Adrenal gland (tissue), 12 donors: ENCODE measurements around the gene BSDC1. TPM values are rescaled to one million over a fixed set of nuclear protein-coding genes. Genes with fewer than 3 reads are reported as not detected.

ENCODE experiments used
- DNase-seq, 7 donors: peaks; one replicate each; pipeline ENCODE4 v3.0.0-alpha.2; 2019 to 2020
- H3K27ac ChIP-seq, 5 donors: fragments of 200-600 bp; sonication (generic) in 4 of 5; 1 replicate in 3 of 5; 2 replicates in 2 of 5; pipeline versions ENCODE4 v1.5.1 to v1.8.0; 2016 to 2020; ENCODE audit warnings: mild to moderate bottlenecking in 1 of 5
- H3K27me3 ChIP-seq: fragments of 200-600 bp; 2 replicates; pipeline ENCODE4 v1.8.0; 2021
- H3K36me3 ChIP-seq, 2 donors: fragments of 200-600 bp; replicated peaks in 1 of 2; 1 replicate in 1 of 2; 2 replicates in 1 of 2; pipeline versions ENCODE4 v1.5.1 to v1.8.0; 2018 to 2022
- H3K4me1 ChIP-seq, 2 donors: fragments of 200-600 bp; replicated peaks in 1 of 2; 1 replicate in 1 of 2; 2 replicates in 1 of 2; pipeline versions ENCODE4 v1.5.1 to v1.8.0; 2018 to 2021
- H3K4me3 ChIP-seq, 4 donors: fragments of 200-600 bp; sonication (generic) in 3 of 4; one replicate each; pipeline ENCODE4 v1.5.1; 2016 to 2018
- H3K9me3 ChIP-seq, 3 donors: fragments of 200-600 bp; sonication (generic) in 1 of 3; replicated peaks in 1 of 3; 1 replicate in 2 of 3; 2 replicates in 1 of 3; pipeline versions ENCODE4 v1.5.1 to v1.8.0; 2016 to 2021
- POLR2A ChIP-seq, 2 donors: fragments of 450-650 bp; IDR thresholded peaks; one replicate each; pipeline ENCODE4 v1.6.1; 2017; ENCODE audit warnings: antibody characterized with exemption in 2 of 2, mild to moderate bottlenecking in 2 of 2, moderate library complexity in 1 of 2
- WGBS, 4 donors: extraction: QIAGEN DNeasy Blood & Tissue Kit in 2 of 4; methylation state at CpG; one replicate each; pipeline versions ENCODE4 v1.1.5 to v1.1.7; 2013 to 2017; 5-methylcytosine and 5-hydroxymethylcytosine counted together
- intact Hi-C, 2 donors: fragments of 100-400 bp; cut with DNase I; formaldehyde crosslinking; loops; one replicate each; pipeline versions ENCODE4 v1.14.1 to v1.15.0; 2022 to 2023
- polyA plus RNA-seq, 3 donors: library from polyadenylated mRNA; stranded (reverse); fragments of 200-250 nt in 2 of 3; fragments of 350-450 nt in 1 of 3; fragmentation: Illumina TruSeq in 1 of 3; extraction: RNeasy Lipid Tissue Mini Kit (QIAGEN cat#74804) in 1 of 3; gene quantifications; one replicate each; pipeline ENCODE4 v1.2.3, GENCODE V29; 2013 to 2014
- total RNA-seq, 9 donors: library from RNA; depleted of rRNA in 4 of 9; stranded (reverse); fragments of >200 nt in 4 of 9; fragments of 120-200 nt in 1 of 9; fragmentation: NEBNext Ultra II Directional in 1 of 9; extraction: Animal tissue kit (Norgen Biotek cat#: 25700) in 1 of 9; gene quantifications; one replicate each; pipeline versions ENCODE4 v1.1.0 to v1.2.4, GENCODE V29; 2013 to 2023
- TF ChIP-seq, protein P1 (sequence below), 6 experiments: fragments of 450-650 bp in 4 of 6; fragments of 200-600 bp in 2 of 6; sonication (generic) in 1 of 6; IDR thresholded peaks; 1 replicate in 5 of 6; 2 replicates in 1 of 6; pipeline versions ENCODE4 v1.5.1 to v1.8.0; 2016 to 2021; ENCODE audit warnings: antibody characterized with exemption in 6 of 6, mild to moderate bottlenecking in 2 of 6, moderate library complexity in 1 of 6
- donor health status: healthy with polysubstance abuse.
- donor health status: Bipolar disorder and iron deficiency.
- donor health status: DM: yes; HTN: yes; CAD: no.
- donor health status: DM: no; HTN: no; CAD: no.
- donor health status: DM: no; HTN: no; CAD: no.
- donor health status: DM: yes; HTN: yes; CAD: no.

Gene BSDC1
- total and polyA plus RNA-seq, 12 donors = 47.9 to 153 (median 107) TPM

DNA sequence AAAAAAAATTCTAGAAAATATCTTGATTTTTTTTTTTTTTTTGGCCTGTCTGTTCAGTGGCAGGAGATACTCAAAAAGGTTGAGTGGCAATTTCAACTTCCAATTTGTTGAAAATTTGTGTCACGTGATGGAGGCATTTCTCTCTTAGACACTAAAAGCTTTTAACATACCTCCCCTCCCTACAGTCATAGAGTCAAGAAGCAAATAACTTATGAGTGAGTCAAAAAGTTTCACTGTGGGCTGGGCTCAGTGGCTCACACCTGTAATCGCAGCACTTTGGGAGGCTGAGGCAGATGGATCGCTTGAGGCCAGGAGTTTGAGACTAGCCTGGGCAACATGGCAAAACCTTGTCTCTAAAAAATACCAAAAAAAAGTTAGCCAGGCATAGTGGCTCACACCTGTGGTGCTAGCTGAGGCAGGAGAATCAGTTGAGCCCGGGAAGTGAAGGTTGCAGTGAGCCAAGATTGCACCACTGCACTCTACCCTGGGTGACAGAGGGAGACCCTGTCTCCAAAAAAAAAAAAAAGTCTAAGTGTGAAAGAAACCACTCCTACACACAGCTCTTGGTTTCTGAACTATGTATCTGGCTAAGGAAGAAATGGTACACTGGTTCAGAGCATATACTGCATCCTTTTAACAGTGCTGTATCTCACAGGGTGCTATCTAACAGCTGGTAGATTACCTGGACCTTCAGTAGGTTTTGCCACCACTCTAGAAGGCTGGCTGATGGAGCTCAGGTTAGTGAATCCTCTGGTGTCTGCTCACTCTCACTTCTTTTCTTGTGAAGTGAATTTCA, 11.6 kb upstream of the BSDC1 start:
- Histone ChIP-seq H3K27ac (no peak overlapping the region), H3K27me3 (no peaks in the 10 kb centered on the region), H3K4me1 (peaks cover 0 to 6% of the 10 kb centered on the region in 2 donors), H3K4me3 (no peak overlapping the region), H3K9me3 (no peaks in the 10 kb centered on the region), H3K36me3 (no peaks in the 10 kb centered on the region)
- TF ChIP-seq POLR2A (IDR thresholded peaks at IDR 0.05) = no peak
- TF ChIP-seq, protein P1, sequence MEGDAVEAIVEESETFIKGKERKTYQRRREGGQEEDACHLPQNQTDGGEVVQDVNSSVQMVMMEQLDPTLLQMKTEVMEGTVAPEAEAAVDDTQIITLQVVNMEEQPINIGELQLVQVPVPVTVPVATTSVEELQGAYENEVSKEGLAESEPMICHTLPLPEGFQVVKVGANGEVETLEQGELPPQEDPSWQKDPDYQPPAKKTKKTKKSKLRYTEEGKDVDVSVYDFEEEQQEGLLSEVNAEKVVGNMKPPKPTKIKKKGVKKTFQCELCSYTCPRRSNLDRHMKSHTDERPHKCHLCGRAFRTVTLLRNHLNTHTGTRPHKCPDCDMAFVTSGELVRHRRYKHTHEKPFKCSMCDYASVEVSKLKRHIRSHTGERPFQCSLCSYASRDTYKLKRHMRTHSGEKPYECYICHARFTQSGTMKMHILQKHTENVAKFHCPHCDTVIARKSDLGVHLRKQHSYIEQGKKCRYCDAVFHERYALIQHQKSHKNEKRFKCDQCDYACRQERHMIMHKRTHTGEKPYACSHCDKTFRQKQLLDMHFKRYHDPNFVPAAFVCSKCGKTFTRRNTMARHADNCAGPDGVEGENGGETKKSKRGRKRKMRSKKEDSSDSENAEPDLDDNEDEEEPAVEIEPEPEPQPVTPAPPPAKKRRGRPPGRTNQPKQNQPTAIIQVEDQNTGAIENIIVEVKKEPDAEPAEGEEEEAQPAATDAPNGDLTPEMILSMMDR (IDR thresholded peaks at IDR 0.05) = no peak
- no peak for DNase-seq
- WGBS, 4 donors = 82 to 91% (median 90%) methylated on average over 4 of the region's 4 CpGs
- intact Hi-C loops = no loop called here

DNA sequence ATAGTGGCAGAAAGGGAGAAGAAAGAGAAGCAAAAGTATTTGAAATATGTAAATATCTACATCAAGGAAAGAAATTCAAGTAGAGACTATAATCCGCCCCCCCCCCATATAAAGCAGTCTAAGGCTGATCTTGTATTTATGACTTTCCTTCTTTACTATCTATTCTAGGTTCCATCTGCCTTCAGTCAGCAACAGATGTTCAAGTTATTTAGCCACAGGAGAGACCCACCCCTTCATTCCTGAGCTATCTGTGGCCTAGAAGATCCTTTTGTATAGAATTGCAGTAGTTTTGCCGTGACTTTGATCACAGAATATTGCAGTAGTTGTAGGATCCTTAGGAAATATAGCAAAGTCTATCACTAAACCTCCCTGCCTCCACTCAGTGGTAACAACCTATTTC, 10.7 kb upstream of the BSDC1 start:
- 38 to 40% (median 38%) methylated on average over 2 of the region's 2 CpGs for WGBS, 4 donors
- no peak for DNase-seq
- intact Hi-C loops = no loop called here
- H3K36me3 ChIP-seq = no peaks in the 10 kb centered on the region
- no peaks in the 10 kb centered on the region for H3K9me3 ChIP-seq
- TF ChIP-seq POLR2A (IDR thresholded peaks at IDR 0.05) = no peak
- TF ChIP-seq, protein P1 (IDR thresholded peaks at IDR 0.05) = no peak
- H3K4me3 ChIP-seq = no peak overlapping the region
- H3K27ac ChIP-seq = no peak overlapping the region
- H3K4me1 ChIP-seq = peaks cover 0 to 11% of the 10 kb centered on the region in 2 donors
- H3K27me3 ChIP-seq = no peaks in the 10 kb centered on the region

DNA sequence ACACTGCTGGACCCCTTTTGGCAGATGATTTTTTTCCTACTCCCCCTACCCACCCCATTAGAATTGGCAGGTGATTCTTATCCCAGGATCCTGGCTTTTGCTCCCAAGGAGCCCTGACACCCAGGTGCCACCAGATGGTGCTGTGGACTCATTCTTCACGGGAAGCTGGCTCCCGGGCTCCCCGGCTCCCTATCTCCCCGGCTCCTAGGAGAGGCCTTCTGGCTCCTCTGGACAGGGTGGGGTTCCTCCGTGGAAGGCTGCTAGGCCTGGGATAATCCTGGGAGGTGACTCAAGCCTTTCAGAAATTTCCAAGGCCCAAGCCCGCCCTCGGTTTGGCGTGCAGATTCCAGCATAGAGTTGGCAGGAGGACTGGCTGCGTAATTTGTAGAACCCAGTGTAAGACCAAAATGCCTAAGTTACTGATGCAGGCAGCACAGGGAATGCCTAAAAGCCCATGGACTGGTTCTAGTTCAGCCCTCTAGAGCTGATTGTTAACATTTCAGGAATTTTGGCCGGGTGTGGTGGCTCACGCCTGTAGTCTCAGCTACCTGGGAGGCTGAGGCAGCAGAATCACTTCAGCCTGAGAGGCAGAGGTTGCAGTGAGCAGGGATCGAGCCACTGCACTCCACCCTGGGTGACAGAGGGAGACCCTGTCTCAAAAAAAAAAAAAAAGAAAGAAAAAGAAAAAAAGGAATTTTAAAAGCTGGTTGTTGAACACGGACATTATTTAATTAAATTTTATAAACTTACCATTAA, 6.8 kb upstream of the BSDC1 start:
- Histone ChIP-seq H3K27me3 (no peaks in the 10 kb centered on the region), H3K9me3 (no peaks in the 10 kb centered on the region), H3K27ac (peak overlapping the region in 3 of 5 donors; percentile 59 to 79 (median 67)), H3K36me3 (no peaks in the 10 kb centered on the region), H3K4me3 (no peak overlapping the region), H3K4me1 (peaks cover 0 to 11% of the 10 kb centered on the region in 2 donors)
- DNase-seq = peak; percentile 86 to 94 (median 91)
- intact Hi-C loops = no loop called here
- TF ChIP-seq, protein P1 (IDR thresholded peaks at IDR 0.05) = peak; percentile 83 to 95 (median 85)
- TF ChIP-seq POLR2A (IDR thresholded peaks at IDR 0.05) = no peak
- WGBS, 4 donors = 30 to 38% (median 35%) methylated on average over 12 to 13 of the region's 13 CpGs

DNA sequence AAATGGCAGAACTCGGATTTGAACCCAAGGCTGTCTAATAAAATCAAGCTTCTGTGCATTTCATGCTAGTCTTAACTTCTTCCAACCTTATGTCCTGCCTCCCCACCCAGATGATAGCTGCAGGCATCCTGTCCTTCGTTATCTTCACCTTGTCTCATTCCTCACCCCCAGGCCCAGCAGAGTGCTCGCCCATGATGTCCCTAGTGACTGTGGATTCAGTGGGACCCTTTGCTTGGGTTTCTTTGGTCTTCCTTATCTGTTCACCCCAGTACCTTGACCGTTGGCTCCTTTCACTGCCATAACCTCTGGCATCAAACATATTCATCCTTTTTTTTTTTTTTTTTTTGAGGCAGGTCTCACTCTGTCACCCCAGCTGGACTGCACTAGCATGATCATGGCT, 5.6 kb upstream of the BSDC1 start:
- no peak for DNase-seq
- WGBS, 4 donors = 62 to 77% (median 76%) methylated on average over 4 of the region's 4 CpGs

More for the DNA sequence above, 5.6 kb upstream of the BSDC1 start:
- Histone ChIP-seq H3K36me3 (no peaks in the 10 kb centered on the region), H3K4me3 (no peak overlapping the region), H3K27ac (no peak overlapping the region), H3K27me3 (no peaks in the 10 kb centered on the region), H3K9me3 (no peaks in the 10 kb centered on the region), H3K4me1 (peaks cover 0 to 18% of the 10 kb centered on the region in 2 donors)
- no peak for TF ChIP-seq POLR2A (IDR thresholded peaks at IDR 0.05)
- TF ChIP-seq, protein P1 (IDR thresholded peaks at IDR 0.05) = no peak
- intact Hi-C loops = no loop called here
